Upper lobe of left lung (tissue), 4 donors: ENCODE results near the gene CAPS.

Source experiments
- CTCF ChIP-seq, 6 experiments: fragments of 450-650 bp in 4 of 6; fragments of 200-600 bp in 2 of 6; sonication (generic) in 2 of 6; IDR thresholded peaks; one replicate each; pipeline ENCODE4 v1.5.1; 2016 to 2019; ENCODE audit warnings: antibody characterized with exemption in 6 of 6
- EP300 ChIP-seq, 4 donors: sonication (generic); formaldehyde crosslinking; IDR thresholded peaks; one replicate each; pipeline ENCODE4 v1.5.1; 2017; ENCODE audit warnings: antibody characterized with exemption in 4 of 4, control low read depth in 2 of 4
- POLR2A ChIP-seq, 4 donors: fragments of 450-650 bp; IDR thresholded peaks; one replicate each; pipeline ENCODE4 v1.5.1; 2016 to 2017; ENCODE audit warnings: antibody characterized with exemption in 4 of 4, mild to moderate bottlenecking in 2 of 4
- POLR2AphosphoS5 ChIP-seq, 2 donors: sonication (generic); formaldehyde crosslinking; IDR thresholded peaks; one replicate each; pipeline ENCODE4 v1.5.1; 2017; ENCODE audit warnings: antibody characterized with exemption in 2 of 2

DNA sequence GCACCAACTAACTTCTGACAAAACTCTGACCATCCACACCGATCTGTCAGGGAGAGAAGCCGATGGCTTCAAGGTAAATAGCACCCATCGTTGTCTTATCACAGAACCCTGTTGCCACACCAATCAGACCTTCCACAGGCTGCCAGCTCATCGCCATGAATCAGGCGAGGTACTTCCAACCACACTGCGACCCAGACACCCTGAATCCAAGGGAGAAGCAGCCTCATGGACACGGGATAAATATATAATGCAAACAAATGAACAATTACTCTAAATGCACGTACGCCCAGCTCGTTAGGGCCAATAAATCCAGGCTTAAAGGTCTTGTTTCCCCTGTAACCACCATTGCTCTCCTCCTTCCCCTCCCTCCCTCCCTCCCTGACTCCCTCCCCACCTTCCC, 43.1 kb downstream of the CAPS start:
- TF ChIP-seq CTCF (IDR thresholded peaks at IDR 0.05) (no peak), POLR2AphosphoS5 (IDR thresholded peaks at IDR 0.05) (no peak), POLR2A (IDR thresholded peaks at IDR 0.05) (no peak), EP300 (IDR thresholded peaks at IDR 0.05) (no peak)
